Measurements from ENCODE around the gene DEFB112. TPM values are rescaled to one million over a fixed set of nuclear protein-coding genes. Genes with fewer than 3 reads are reported as not detected.

Gene DEFB112, protein sequence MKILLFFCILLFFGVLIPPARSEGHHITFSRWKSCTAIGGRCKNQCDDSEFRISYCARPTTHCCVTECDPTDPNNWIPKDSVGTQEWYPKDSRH
- not detected for total RNA-seq (2013)
- polyA plus RNA-seq (not detected), polyA minus RNA-seq (not detected in 2 replicates), total RNA-seq (0 to 0.69 (median 0) reads per million in 11 experiments)

DNA sequence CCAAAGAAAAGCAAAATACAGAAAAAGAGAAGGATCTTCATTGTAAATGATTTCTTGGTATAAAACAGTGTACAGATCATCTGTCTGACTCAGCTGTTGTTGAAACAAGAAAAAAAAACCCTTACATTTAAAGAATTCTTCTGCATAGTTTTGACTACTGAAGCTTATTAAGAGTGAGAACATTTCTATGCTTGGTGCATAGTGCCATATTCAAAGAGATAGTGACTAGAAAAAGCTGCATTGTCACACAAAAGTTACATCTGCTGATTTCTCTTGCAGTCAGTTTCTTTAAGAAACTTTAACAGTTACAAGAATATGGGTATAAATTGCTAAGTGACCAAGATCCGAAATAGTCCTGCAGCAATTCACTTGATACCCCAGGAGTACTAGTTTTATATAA is at the start of gene DEFB112:
TSS of gene DEFB112 (minus strand) at position 101 of the 400 bp plus-strand sequence. CDS start at position 41, 60 bp downstream.
- WGBS (ENCODE audit: insufficient coverage): no CpG with 5 or more reads among the region's 1 CpG
- H3K9ac ChIP-seq (ENCODE audit: insufficient read depth, low read length, poor library complexity, severe bottlenecking): no peak within 1 kb of the TSS
- TF ChIP-seq, protein P1, sequence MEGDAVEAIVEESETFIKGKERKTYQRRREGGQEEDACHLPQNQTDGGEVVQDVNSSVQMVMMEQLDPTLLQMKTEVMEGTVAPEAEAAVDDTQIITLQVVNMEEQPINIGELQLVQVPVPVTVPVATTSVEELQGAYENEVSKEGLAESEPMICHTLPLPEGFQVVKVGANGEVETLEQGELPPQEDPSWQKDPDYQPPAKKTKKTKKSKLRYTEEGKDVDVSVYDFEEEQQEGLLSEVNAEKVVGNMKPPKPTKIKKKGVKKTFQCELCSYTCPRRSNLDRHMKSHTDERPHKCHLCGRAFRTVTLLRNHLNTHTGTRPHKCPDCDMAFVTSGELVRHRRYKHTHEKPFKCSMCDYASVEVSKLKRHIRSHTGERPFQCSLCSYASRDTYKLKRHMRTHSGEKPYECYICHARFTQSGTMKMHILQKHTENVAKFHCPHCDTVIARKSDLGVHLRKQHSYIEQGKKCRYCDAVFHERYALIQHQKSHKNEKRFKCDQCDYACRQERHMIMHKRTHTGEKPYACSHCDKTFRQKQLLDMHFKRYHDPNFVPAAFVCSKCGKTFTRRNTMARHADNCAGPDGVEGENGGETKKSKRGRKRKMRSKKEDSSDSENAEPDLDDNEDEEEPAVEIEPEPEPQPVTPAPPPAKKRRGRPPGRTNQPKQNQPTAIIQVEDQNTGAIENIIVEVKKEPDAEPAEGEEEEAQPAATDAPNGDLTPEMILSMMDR (IDR thresholded peaks at IDR 0.05): no peak
- peaks cover 0 to 3% (median 0%) of the 10 kb centered on the region in 7 donors for H3K9me3 Mint-ChIP-seq
- intact Hi-C loops (cut with micrococcal nuclease): no loop called here
- H3K36me3 ChIP-seq (replicated peaks in 1 of 2; ENCODE audit: control insufficient read depth in 1 of 2, insufficient read depth in 2 of 2, low read length in 2 of 2): no peaks in the 10 kb centered on the region
- no peaks in the 10 kb centered on the region for H3K27me3 Mint-ChIP-seq (ENCODE audit: low read depth in 3 of 3)
- no peaks in the 10 kb centered on the region for H3K4me1 Mint-ChIP-seq
- no peaks in the 10 kb centered on the region for H3K4me1 ChIP-seq (ENCODE audit: control insufficient read depth in 1 of 2, insufficient read depth in 2 of 2, low read length in 2 of 2)
- H3K36me3 Mint-ChIP-seq: no peaks in the 10 kb centered on the region
- no peaks in the 10 kb centered on the region for H3K27me3 ChIP-seq (ENCODE audit: control insufficient read depth in 2 of 2, insufficient read depth in 2 of 2, low read length in 2 of 2)
- no peak within 1 kb of the TSS for H3K4me3 ChIP-seq (replicated peaks in 1 of 3; ENCODE audit: low read depth in 2 of 3, low read length in 3 of 3)
- no peak within 1 kb of the TSS for H3K4me2 ChIP-seq (replicated peaks; ENCODE audit: extremely low read depth, low read length, poor library complexity, severe bottlenecking)
- no peaks in the 10 kb centered on the region for H4K20me1 ChIP-seq (ENCODE audit: insufficient read depth, low read length)
- H2AFZ ChIP-seq (ENCODE audit: insufficient read depth, low read depth, low read length, poor library complexity, severe bottlenecking): no peak within 1 kb of the TSS
- DNase-seq: no peak
- no peak within 1 kb of the TSS for H3K4me3 Mint-ChIP-seq
- no peak within 1 kb of the TSS for H3K27ac ChIP-seq (ENCODE audit: low read depth in 1 of 2, low read length in 2 of 2)
- H3K9me3 ChIP-seq (replicated peaks in 1 of 2; ENCODE audit: control insufficient read depth in 1 of 2, insufficient read depth in 1 of 2, low read length in 2 of 2): no peaks in the 10 kb centered on the region
- H3K27ac Mint-ChIP-seq: no peak within 1 kb of the TSS
- H3K79me2 ChIP-seq (ENCODE audit: insufficient read depth, low read length): no peaks in the 10 kb centered on the region

- Mint-ChIP-seq H3K4me3 (no peak overlapping the region), H3K36me3 (no peaks in the 10 kb centered on the region), H3K27me3 (ENCODE audit: low read depth in 3 of 3) (peaks cover 0 to 3% (median 0%) of the 10 kb centered on the region in 3 donors), H3K27ac (no peak overlapping the region), H3K4me1 (no peaks in the 10 kb centered on the region), H3K9me3 (peaks cover 0 to 2% (median 0%) of the 10 kb centered on the region in 7 donors)
- no peaks in the 10 kb centered on the region for H3K36me3 ChIP-seq (replicated peaks in 1 of 2; ENCODE audit: control insufficient read depth in 1 of 2, insufficient read depth in 2 of 2, low read length in 2 of 2)
- H3K4me2 ChIP-seq (replicated peaks; ENCODE audit: extremely low read depth, low read length, poor library complexity, severe bottlenecking): no peak overlapping the region
- H4K20me1 ChIP-seq (ENCODE audit: insufficient read depth, low read length): no peaks in the 10 kb centered on the region
- no peak overlapping the region for H2AFZ ChIP-seq (ENCODE audit: insufficient read depth, low read depth, low read length, poor library complexity, severe bottlenecking)
- DNase-seq: no peak
- no CpG with 5 or more reads among the region's 2 CpGs for WGBS (ENCODE audit: insufficient coverage)
- H3K9ac ChIP-seq (ENCODE audit: insufficient read depth, low read length, poor library complexity, severe bottlenecking): no peak overlapping the region
- H3K27ac ChIP-seq (ENCODE audit: low read depth in 1 of 2, low read length in 2 of 2): no peak overlapping the region
- intact Hi-C loops (cut with micrococcal nuclease): no loop called here
- TF ChIP-seq, protein P1 (IDR thresholded peaks at IDR 0.05): no peak
- no peaks in the 10 kb centered on the region for H3K9me3 ChIP-seq (replicated peaks in 1 of 2; ENCODE audit: control insufficient read depth in 1 of 2, insufficient read depth in 1 of 2, low read length in 2 of 2)
- no peaks in the 10 kb centered on the region for H3K79me2 ChIP-seq (ENCODE audit: insufficient read depth, low read length)
- H3K4me1 ChIP-seq (ENCODE audit: control insufficient read depth in 1 of 2, insufficient read depth in 2 of 2, low read length in 2 of 2): no peaks in the 10 kb centered on the region
- H3K27me3 ChIP-seq (ENCODE audit: control insufficient read depth in 2 of 2, insufficient read depth in 2 of 2, low read length in 2 of 2): no peaks in the 10 kb centered on the region
- no peak overlapping the region for H3K4me3 ChIP-seq (replicated peaks in 1 of 3; ENCODE audit: low read depth in 2 of 3, low read length in 3 of 3)
Measured at GRCh38 chr6:50098641-50098993, 48.9 kb upstream of the DEFB112 start.

Measured in CD14-positive monocyte (primary cell).